ENCODE measurements around the gene MRRF.

DNA sequence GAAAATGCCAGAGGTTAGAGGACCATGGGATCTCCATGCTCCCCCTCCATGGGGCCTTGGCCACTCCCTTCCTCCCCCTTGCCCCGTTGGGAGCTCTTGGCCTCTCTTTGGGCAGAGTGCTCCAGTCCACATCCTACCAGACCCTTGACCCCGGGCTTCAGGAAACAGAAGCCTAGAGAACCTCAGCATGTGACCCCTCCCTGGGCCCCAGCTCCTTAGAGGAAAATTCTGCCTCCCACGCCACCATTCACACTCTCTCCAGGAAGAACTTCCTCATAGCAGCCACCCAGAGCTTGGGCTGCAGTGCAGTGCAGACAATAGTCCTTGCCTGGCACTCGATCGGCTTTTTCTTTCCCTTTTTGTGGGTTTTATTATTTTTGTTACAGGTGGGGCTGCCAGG lies 41.9 kb upstream of the MRRF start:
- no peak for TF ChIP-seq POLR2A (IDR thresholded peaks at IDR 0.05)
- TF ChIP-seq, protein P1, sequence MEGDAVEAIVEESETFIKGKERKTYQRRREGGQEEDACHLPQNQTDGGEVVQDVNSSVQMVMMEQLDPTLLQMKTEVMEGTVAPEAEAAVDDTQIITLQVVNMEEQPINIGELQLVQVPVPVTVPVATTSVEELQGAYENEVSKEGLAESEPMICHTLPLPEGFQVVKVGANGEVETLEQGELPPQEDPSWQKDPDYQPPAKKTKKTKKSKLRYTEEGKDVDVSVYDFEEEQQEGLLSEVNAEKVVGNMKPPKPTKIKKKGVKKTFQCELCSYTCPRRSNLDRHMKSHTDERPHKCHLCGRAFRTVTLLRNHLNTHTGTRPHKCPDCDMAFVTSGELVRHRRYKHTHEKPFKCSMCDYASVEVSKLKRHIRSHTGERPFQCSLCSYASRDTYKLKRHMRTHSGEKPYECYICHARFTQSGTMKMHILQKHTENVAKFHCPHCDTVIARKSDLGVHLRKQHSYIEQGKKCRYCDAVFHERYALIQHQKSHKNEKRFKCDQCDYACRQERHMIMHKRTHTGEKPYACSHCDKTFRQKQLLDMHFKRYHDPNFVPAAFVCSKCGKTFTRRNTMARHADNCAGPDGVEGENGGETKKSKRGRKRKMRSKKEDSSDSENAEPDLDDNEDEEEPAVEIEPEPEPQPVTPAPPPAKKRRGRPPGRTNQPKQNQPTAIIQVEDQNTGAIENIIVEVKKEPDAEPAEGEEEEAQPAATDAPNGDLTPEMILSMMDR (IDR thresholded peaks at IDR 0.05): no peak
